AG10803 (cell line): ENCODE data around the gene C10orf90.

Experiments
- DNase-seq: peaks from one replicate; pipeline ENCODE4 v3.0.0; 2010; ENCODE audit warnings: low read depth
- H3K4me3 ChIP-seq: 2 replicates; pipeline ENCODE4 v1.5.1; 2011; ENCODE audit warnings: mild to moderate bottlenecking, low read length, control low read depth
- CTCF ChIP-seq: conservative IDR thresholded peaks from 2 replicates; pipeline ENCODE4 v1.5.1; 2011; ENCODE audit warnings: mild to moderate bottlenecking, low read length, control low read depth, inconsistent platforms

C10orf90 gene

GRCh38 chr10:126654579-126654978 is 15.9 kb downstream of the C10orf90 start:
- H3K4me3 ChIP-seq: no peak overlapping the region
- no peak for DNase-seq
- no peak for TF ChIP-seq CTCF

DNA sequence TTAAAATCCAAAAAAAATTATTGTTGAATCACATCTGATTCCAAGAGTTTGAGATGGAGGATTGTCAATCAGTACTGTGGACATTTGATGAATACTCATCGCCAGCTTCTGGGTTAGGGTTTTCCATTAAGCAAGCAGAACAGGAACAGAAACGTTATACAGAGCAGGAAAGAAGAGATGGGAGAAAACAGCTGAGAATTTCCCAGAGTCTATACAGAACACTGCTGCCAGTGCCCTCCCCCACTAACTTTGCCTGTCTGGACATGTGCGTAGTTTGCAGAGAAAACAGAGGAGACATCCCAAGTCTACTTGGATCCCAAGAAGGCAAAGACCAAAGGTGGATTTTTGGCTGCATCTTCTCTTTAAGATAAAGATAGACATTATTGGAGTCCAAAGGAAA is 19.0 kb downstream of the C10orf90 start:
- DNase-seq: no peak
- no peak for TF ChIP-seq CTCF
- H3K4me3 ChIP-seq: no peak overlapping the region

- no peak for DNase-seq
- TF ChIP-seq CTCF: no peak
- no peak overlapping the region for H3K4me3 ChIP-seq
Measured at GRCh38 chr10:126650161-126650560, 20.3 kb downstream of the C10orf90 start.

GRCh38 chr10:126647116-126647515 is 23.4 kb downstream of the C10orf90 start:
- H3K4me3 ChIP-seq: no peak overlapping the region
- no peak for DNase-seq
- TF ChIP-seq CTCF: no peak

GRCh38 chr10:126646110-126646509 is 24.4 kb downstream of the C10orf90 start:
- H3K4me3 ChIP-seq: no peak overlapping the region
- no peak for TF ChIP-seq CTCF
- peak; percentile 36 for DNase-seq

GRCh38 chr10:126640401-126640800 is 30.1 kb downstream of the C10orf90 start:
- peak; percentile 29 for DNase-seq
- no peak for TF ChIP-seq CTCF
- H3K4me3 ChIP-seq: no peak overlapping the region

GRCh38 chr10:126639084-126639483 is 31.4 kb downstream of the C10orf90 start:
- TF ChIP-seq CTCF: no peak
- DNase-seq: no peak
- H3K4me3 ChIP-seq: no peak overlapping the region
